ENCODE results near the gene CCL17.
"Not testable (repeated sequence)": the region's sequence is repeated elsewhere in the genome, so short reads cannot be mapped to it uniquely, and the experiment has no call there.

The CCL17 gene

GRCh38 chr16:57395026-57395425, 9.5 kb upstream of the CCL17 start:
- in situ Hi-C loops (cut with MboI; ENCODE audit: low sequenced_read_pairs): no loop called here

DNA sequence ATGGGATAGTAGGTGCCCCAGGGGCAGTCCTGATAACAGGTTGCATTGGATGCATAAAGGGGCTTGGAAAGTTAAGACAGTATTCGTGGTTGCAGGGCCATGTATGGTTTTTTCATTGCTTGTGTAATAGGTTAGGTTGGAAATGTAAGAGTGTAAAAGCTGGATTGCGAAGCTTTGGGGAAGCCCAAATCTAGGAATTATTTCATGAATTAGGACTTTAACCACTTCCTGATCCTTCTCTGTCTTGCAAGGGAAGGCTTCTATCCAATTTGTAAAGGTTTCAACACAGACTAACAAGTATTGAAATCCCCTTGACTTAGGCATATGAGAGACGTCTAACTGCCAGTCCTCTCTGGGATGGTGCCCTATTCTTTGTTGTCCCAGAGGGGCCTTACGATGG, 7.8 kb upstream of the CCL17 start:
- in situ Hi-C loops (cut with MboI; ENCODE audit: low sequenced_read_pairs): no loop called here

DNA sequence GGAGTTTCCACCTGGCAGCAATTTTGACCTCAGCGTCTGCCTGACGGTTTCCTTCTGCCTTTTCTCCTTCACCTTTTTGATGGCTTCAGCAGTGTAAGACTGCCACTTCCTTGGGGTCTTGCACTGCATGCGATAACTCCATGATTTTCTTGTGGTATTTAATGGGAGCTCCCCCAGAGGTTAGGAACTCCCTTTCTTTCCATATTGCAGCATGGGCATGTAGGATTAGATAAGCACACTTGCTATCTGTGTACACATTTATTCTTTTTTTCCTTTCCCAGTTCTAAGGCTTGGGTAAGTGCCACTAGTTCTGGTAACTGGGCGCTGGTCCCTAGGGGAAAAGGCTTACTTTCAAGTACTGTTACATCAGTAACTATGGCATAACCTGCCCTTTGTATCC, 7.1 kb upstream of the CCL17 start:
- in situ Hi-C loops (cut with MboI; ENCODE audit: low sequenced_read_pairs): not testable (repeated sequence)

- in situ Hi-C loops (cut with MboI; ENCODE audit: low sequenced_read_pairs): no loop called here
Measured at GRCh38 chr16:57401943-57402640, 2.5 kb upstream of the CCL17 start.

DNA sequence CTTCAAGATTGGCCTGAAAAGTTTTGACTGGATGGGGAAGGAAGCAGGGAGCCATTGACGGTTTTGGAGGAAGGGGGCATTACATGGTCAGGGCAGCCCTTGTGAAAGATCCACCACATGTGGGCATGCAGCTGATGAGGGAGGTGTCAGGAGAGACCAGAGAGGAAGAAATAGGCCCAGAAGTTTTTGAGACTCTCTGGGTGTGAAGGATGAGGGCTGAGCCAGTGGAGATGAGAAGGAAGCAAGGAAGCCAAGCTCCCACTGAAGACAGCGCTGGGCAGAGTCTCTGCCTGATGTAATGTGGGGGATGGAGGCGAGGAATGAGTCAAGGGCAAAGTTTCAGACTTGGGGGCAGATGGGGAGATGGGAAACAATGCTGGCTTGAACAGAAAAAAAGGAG, 530 bp downstream of the CCL17 start:
- in situ Hi-C loops (cut with MboI; ENCODE audit: low sequenced_read_pairs): no loop called here

- in situ Hi-C loops (cut with MboI; ENCODE audit: low sequenced_read_pairs): no loop called here
Measured at GRCh38 chr16:57406881-57407280, 2.3 kb downstream of the CCL17 start.

DNA sequence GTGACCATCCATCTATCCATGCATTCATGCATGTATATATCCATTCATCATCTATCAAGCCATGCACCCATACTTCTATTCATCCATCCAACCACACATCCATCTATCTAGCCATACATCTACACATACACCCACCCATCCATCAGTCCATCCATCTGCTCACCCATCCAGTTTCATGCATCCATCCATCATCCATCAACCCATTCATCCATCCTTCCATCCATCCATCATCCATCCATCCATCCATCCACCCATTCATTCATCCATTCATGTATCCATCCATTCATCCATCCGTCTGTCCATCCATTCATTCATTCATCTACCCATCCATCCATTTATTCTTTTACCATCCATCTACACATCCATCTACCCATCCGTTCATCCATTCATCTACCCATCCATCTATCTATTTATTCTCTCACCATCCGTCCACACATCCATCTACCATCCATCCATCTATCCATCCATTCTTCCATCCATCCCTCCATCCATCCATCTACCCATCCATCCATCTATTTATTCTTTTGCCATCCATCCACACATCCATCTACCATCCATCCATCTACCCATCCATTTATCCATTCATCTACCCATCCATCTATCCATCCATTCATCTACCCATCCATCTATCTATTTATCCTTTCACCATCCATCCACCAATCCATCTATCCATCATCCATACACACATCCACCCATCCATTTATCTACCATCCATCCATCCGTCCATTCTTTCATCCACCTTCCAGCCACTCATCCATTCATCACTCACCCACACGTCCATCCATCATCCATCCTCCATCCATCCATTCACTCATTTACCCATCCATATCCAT, 3.2 kb downstream of the CCL17 start:
- in situ Hi-C loops (cut with MboI; ENCODE audit: low sequenced_read_pairs): no loop called here

DNA sequence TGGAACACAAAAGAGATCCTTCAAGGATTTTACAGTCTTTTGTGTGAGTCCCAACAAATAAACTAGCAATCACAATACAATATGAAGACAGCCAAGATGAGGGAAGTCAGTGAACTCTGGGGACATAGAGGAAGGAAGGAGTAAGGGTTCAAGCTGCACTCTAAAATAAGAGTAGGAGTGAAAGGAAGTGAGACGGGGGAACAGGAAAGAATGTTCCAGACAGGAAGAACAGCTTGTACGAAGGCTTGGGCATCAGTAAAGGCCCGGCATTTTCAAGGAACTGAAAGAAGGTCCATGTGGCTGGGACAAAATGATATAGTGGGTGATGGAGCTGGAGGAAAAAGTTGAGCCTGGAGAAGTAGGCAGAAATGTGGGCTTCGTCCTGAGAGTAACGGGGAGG, 4.5 kb downstream of the CCL17 start:
- in situ Hi-C loops (cut with MboI; ENCODE audit: low sequenced_read_pairs): no loop called here

DNA sequence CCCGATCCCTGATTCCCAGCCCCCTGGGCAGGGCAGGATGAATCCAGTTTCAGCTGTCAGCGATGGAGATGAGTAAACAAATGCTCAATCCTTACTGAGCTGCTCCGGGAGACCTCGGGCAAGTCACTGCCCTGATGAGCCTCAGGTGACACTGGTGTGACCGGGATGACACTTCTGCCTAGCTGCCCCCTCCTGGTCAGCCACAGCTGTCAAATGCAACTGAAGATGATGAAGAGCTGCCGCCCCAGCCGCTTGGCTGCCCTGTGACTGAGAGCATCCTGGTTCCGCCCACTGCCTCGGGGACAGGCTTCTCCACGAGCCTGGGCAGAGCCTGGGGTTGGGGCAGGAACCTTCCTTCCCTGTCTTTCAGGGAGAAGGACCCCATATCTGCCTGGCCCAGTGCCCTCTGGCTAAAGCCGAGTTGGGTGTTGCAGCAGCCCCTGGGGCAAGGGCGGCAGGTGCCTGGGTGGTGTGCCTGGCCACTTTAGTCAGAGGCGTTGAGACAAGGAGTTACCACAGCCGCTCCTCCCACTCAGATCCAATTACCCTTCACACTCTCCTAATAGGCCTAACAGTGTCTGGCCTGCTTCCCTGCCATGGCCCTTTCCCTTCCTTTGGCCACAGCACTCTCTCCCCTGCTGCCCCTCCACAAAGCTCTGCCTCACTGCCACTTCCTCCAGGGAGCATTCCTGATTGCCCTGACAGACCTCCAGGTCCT, 5.5 kb downstream of the CCL17 start:
- in situ Hi-C loops (cut with MboI; ENCODE audit: low sequenced_read_pairs): no loop called here

GRCh38 chr16:57411362-57411976, 6.9 kb downstream of the CCL17 start:
- in situ Hi-C loops (cut with MboI; ENCODE audit: low sequenced_read_pairs): no loop called here

DNA sequence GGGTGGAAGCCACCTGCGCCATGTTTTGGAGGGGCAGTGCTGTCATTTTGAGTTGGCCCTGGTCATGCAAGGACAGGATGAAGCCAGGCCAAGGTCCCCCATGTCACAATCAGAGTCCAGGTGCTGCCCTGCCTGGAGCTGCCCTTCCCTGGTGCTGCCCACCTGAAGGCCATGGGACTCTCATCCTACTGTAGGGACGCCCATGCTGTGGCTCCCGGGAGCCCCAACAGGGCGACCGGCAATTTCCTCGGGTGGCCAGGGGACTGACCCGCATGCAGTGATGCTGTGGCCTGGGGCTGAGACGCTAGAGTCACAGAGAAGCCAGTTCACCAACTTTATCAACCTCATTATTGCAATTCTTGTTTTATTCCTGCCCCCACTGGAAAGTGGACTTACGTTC, 8.0 kb downstream of the CCL17 start:
- in situ Hi-C loops (cut with MboI; ENCODE audit: low sequenced_read_pairs): no loop called here

- in situ Hi-C loops (cut with MboI; ENCODE audit: low sequenced_read_pairs): no loop called here
Measured at GRCh38 chr16:57413301-57413730, 8.7 kb downstream of the CCL17 start.

- in situ Hi-C loops (cut with MboI; ENCODE audit: low sequenced_read_pairs): no loop called here
Measured at GRCh38 chr16:57413733-57414132, 9.2 kb downstream of the CCL17 start.

DNA sequence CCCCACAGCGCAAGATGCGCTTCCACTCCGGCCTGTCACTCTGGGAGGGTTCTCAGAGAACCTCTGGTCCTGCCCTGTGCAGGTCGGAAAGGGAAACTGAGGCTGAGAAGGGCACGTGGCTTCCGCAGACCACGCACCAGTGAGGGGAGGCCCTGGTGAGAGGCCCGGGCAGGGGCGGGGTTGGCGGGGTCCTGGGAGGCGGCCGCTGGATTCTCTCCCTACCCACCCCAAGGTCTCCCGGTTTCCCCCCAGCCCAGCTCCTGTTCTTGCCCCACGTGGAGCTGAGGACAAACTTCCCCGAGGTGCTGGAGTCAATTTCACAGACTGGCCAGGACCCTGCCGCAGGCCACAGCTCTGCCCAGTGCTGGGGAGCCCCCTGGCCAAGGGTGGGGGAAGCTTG, 11.5 kb downstream of the CCL17 start:
- in situ Hi-C loops (cut with MboI; ENCODE audit: low sequenced_read_pairs): loop anchor here (5.0 kb wide), 1 partner anchor 114 kb away; no protein-coding TSS in a partner anchor

GRCh38 chr16:57419506-57419905, 14.9 kb downstream of the CCL17 start:
- in situ Hi-C loops (cut with MboI; ENCODE audit: low sequenced_read_pairs): loop anchor here (5.0 kb wide), 1 partner anchor 117 kb away; no protein-coding TSS in a partner anchor

GRCh38 chr16:57422026-57422944, 17.7 kb downstream of the CCL17 start:
- in situ Hi-C loops (cut with MboI; ENCODE audit: low sequenced_read_pairs): no loop called here

DNA sequence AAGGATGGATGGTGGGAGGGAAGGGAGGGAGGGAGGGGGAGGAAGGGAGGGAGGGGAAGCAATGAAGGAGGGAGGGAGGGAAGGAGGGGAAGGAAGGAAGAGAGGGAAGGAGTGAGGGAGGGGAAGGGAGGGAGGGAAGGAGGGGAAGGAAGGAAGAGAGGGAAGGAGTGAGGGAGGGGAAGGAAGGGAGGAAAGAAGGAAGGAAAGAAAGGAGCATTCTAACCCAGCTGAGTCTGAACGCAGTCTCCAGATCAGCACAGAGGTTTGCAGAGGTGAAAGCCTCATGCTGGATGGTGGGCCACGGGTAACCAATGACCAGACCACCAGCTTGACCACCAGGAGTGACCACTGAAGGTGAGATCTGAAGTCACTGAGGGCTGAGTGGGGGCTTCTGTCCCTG, 18.6 kb downstream of the CCL17 start:
- in situ Hi-C loops (cut with MboI; ENCODE audit: low sequenced_read_pairs): no loop called here

DNA sequence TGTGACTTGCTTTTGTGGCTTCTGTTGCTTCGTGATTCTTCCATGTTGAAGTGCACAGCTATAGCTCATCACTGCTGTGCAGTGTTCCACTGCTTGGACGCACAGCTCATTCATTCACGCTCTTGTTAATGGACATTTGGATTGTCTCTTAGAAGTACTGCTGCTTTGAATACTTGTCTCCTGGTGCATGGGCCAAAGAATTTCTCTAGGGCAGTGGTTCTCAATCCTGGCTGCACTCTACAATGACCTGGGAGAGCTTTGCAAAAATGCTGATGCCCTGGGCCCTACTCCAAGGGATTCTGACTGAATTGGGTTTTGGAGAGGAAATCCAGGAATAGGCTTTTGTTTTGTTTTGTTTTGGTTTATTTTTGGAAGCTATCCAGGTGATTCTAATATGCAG, 20.0 kb downstream of the CCL17 start:
- in situ Hi-C loops (cut with MboI; ENCODE audit: low sequenced_read_pairs): no loop called here

DNA sequence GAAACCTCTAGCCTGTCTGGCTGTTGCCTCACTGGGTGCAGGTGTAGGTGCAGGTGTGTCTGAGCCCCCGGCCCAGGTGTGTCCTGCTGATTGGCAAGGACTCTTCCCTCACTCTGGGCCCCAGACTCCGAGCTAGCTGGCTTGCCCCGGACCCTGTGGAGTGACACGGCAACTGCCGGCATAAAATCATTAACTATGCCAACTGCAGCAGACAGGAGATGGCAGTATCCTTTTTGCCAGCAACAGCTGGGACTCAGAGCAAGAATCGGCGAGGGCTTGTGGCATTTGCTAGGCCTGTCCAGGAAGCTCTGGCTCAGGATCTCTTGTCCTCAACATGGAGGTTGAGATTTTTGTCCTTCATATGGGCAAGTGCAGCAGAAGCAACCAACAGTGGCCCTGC, 21.8 kb downstream of the CCL17 start:
- in situ Hi-C loops (cut with MboI; ENCODE audit: low sequenced_read_pairs): no loop called here

DNA sequence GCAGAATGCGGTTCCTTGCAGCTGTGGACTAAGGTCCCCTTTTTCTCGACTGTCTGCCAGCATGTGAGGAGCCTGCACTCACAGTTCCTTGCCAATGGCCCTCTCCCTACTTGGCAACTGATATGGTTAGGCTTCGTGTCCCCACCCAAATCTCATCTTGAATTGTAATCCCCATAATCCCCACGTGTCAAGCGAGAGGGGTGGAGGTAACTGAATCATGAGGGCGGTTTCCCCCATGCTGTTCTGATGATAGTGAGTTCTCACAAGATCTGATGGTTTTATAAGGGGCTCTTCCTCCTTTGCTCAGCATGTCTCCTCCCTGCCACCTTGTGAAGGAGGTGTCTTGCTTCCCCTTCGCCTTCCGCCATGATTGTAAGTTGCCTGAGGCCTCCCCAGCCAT, 22.7 kb downstream of the CCL17 start:
- in situ Hi-C loops (cut with MboI; ENCODE audit: low sequenced_read_pairs): no loop called here

Data from HL-60/S4 treated with retinoic acid at 250 ng/mL for 4 days and 3 days (cell line).